WTC11 (cell line): ENCODE data around the gene CHST7. TPM values are rescaled to one million over a fixed set of nuclear protein-coding genes. Genes with fewer than 3 reads are reported as not detected.

ENCODE experiments used
- ATAC-seq: fragments of 200-7000 bp; cut with Tn5 transposase; 2 replicates; pipeline ENCODE4 v1.10.0; 2021; ENCODE audit warnings: mild to moderate bottlenecking, moderate library complexity
- CTCF ChIA-PET: fragments of 300-600 bp; sonication (Branson Sonifier 250); formaldehyde crosslinking; loops from one replicate; lab custom pipeline; 2021; ENCODE audit warnings: antibody characterized with exemption; lab: Charles Lee
- POLR2A ChIA-PET: fragments of 350-600 bp; sonication (Branson Sonifier 250); formaldehyde crosslinking; loops from one replicate; lab custom pipeline; 2021; ENCODE audit warnings: antibody characterized with exemption; lab: Charles Lee
- DNase-seq: peaks from one replicate; pipeline ENCODE4 v3.0.0; 2021; ENCODE audit warnings: low spot score
- H3K27ac Mint-ChIP-seq: 2 replicates; pipeline ENCODE4 v1.8.0; 2021; ENCODE audit warnings: mixed read lengths
- H3K27me3 Mint-ChIP-seq: 2 replicates; pipeline ENCODE4 v1.8.0; 2021; ENCODE audit warnings: low read depth, mild to moderate bottlenecking, moderate library complexity, mixed read lengths
- H3K36me3 Mint-ChIP-seq: 2 replicates; pipeline ENCODE4 v1.8.0; 2021; ENCODE audit warnings: mixed read lengths
- H3K4me1 Mint-ChIP-seq: 2 replicates; pipeline ENCODE4 v1.8.0; 2022; ENCODE audit warnings: mixed read lengths
- H3K4me3 Mint-ChIP-seq: 2 replicates; pipeline ENCODE4 v1.8.0; 2021; ENCODE audit warnings: mild to moderate bottlenecking, moderate library complexity, mixed read lengths
- H3K9me3 Mint-ChIP-seq: 2 replicates; pipeline ENCODE4 v1.8.0; 2021; ENCODE audit warnings: mixed read lengths
- EMX1 ChIP-seq: fragments of 250-450 bp; sonication (Bioruptor Pico); IDR thresholded peaks from 2 replicates; pipeline ENCODE4 v1.8.0; 2021; ENCODE audit warnings: mild to moderate bottlenecking
- FOXJ3 ChIP-seq: sonication (generic); formaldehyde crosslinking; IDR thresholded peaks from 2 replicates; pipeline ENCODE4 v1.9.0; 2021; ENCODE audit warnings: missing genetic modification reagents, mild to moderate bottlenecking, borderline replicate concordance
- FOXK1 ChIP-seq: sonication (generic); formaldehyde crosslinking; IDR thresholded peaks from 2 replicates; pipeline ENCODE4 v1.8.0; 2022; ENCODE audit warnings: mild to moderate bottlenecking, moderate library complexity, missing genetic modification reagents
- GABPB1 ChIP-seq: sonication (generic); formaldehyde crosslinking; IDR thresholded peaks from 2 replicates; pipeline ENCODE4 v1.8.1; 2023; ENCODE audit warnings: mild to moderate bottlenecking, missing genetic modification reagents
- GTF2I ChIP-seq: fragments of 250-450 bp; sonication (Bioruptor Pico); conservative IDR thresholded peaks from 2 replicates; pipeline ENCODE4 v1.4.0; 2021; ENCODE audit warnings: mild to moderate bottlenecking
- HMGXB4 ChIP-seq: sonication (generic); formaldehyde crosslinking; IDR thresholded peaks from 2 replicates; pipeline ENCODE4 v1.8.1; 2023; ENCODE audit warnings: mild to moderate bottlenecking, moderate library complexity, missing genetic modification reagents
- KAT7 ChIP-seq: sonication (generic); formaldehyde crosslinking; IDR thresholded peaks from 2 replicates; pipeline ENCODE4 v1.8.1; 2023; ENCODE audit warnings: missing genetic modification reagents, mild to moderate bottlenecking, borderline replicate concordance
- NFE2L1 ChIP-seq: sonication (generic); formaldehyde crosslinking; IDR thresholded peaks from 2 replicates; pipeline ENCODE4 v1.8.1; 2023; ENCODE audit warnings: missing genetic modification reagents
- NR2C2 ChIP-seq: sonication (generic); formaldehyde crosslinking; IDR thresholded peaks from 2 replicates; pipeline ENCODE4 v1.8.0; 2022; ENCODE audit warnings: mild to moderate bottlenecking, missing genetic modification reagents
- ZBTB21 ChIP-seq: sonication (generic); formaldehyde crosslinking; IDR thresholded peaks from 2 replicates; pipeline ENCODE4 v1.8.1; 2023; ENCODE audit warnings: mild to moderate bottlenecking, missing genetic modification reagents, borderline replicate concordance
- ZNF121 ChIP-seq: sonication (generic); formaldehyde crosslinking; IDR thresholded peaks from 2 replicates; pipeline ENCODE4 v1.8.0; 2023; ENCODE audit warnings: missing genetic modification reagents
- ZNF219 ChIP-seq: sonication (generic); formaldehyde crosslinking; IDR thresholded peaks from 2 replicates; pipeline ENCODE4 v1.8.0; 2023; ENCODE audit warnings: missing genetic modification reagents, mild to moderate bottlenecking, borderline replicate concordance
- ZNF263 ChIP-seq: sonication (generic); formaldehyde crosslinking; IDR thresholded peaks from 2 replicates; pipeline ENCODE4 v1.8.1; 2022; ENCODE audit warnings: low read depth, mild to moderate bottlenecking, moderate library complexity, missing genetic modification reagents
- total RNA-seq: library from RNA; stranded (reverse); gene quantifications from 3 replicates; pipeline ENCODE4 v1.2.3, GENCODE V29; 2021
- TF ChIP-seq, protein P1 (sequence below): fragments of 250-450 bp; sonication (Bioruptor Pico); IDR thresholded peaks from 2 replicates; pipeline ENCODE4 v1.9.0; 2021; ENCODE audit warnings: mild to moderate bottlenecking
- TF ChIP-seq, protein P2 (sequence below): fragments of 250-450 bp; sonication (Bioruptor Pico); IDR thresholded peaks from 2 replicates; pipeline ENCODE4 v1.9.0; 2021; ENCODE audit warnings: mild to moderate bottlenecking, borderline replicate concordance
- TF ChIP-seq, protein P3 (sequence below): sonication (generic); formaldehyde crosslinking; IDR thresholded peaks from 2 replicates; pipeline ENCODE4 v1.8.1; 2023; ENCODE audit warnings: mild to moderate bottlenecking, missing genetic modification reagents, moderate library complexity

Gene CHST7
- total RNA-seq, 1 experiment from 2014 or later, result 19.6 TPM

GRCh38 chrX:46554942-46555341 lies 18.6 kb upstream of the CHST7 start (continued):
- TF ChIP-seq, protein P1, sequence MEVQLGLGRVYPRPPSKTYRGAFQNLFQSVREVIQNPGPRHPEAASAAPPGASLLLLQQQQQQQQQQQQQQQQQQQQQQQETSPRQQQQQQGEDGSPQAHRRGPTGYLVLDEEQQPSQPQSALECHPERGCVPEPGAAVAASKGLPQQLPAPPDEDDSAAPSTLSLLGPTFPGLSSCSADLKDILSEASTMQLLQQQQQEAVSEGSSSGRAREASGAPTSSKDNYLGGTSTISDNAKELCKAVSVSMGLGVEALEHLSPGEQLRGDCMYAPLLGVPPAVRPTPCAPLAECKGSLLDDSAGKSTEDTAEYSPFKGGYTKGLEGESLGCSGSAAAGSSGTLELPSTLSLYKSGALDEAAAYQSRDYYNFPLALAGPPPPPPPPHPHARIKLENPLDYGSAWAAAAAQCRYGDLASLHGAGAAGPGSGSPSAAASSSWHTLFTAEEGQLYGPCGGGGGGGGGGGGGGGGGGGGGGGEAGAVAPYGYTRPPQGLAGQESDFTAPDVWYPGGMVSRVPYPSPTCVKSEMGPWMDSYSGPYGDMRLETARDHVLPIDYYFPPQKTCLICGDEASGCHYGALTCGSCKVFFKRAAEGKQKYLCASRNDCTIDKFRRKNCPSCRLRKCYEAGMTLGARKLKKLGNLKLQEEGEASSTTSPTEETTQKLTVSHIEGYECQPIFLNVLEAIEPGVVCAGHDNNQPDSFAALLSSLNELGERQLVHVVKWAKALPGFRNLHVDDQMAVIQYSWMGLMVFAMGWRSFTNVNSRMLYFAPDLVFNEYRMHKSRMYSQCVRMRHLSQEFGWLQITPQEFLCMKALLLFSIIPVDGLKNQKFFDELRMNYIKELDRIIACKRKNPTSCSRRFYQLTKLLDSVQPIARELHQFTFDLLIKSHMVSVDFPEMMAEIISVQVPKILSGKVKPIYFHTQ (CRISPR knock-in tag), result no peak
- no peak for TF ChIP-seq ZNF263
- no peak for TF ChIP-seq KAT7 (CRISPR knock-in tag)
- TF ChIP-seq, protein P2, sequence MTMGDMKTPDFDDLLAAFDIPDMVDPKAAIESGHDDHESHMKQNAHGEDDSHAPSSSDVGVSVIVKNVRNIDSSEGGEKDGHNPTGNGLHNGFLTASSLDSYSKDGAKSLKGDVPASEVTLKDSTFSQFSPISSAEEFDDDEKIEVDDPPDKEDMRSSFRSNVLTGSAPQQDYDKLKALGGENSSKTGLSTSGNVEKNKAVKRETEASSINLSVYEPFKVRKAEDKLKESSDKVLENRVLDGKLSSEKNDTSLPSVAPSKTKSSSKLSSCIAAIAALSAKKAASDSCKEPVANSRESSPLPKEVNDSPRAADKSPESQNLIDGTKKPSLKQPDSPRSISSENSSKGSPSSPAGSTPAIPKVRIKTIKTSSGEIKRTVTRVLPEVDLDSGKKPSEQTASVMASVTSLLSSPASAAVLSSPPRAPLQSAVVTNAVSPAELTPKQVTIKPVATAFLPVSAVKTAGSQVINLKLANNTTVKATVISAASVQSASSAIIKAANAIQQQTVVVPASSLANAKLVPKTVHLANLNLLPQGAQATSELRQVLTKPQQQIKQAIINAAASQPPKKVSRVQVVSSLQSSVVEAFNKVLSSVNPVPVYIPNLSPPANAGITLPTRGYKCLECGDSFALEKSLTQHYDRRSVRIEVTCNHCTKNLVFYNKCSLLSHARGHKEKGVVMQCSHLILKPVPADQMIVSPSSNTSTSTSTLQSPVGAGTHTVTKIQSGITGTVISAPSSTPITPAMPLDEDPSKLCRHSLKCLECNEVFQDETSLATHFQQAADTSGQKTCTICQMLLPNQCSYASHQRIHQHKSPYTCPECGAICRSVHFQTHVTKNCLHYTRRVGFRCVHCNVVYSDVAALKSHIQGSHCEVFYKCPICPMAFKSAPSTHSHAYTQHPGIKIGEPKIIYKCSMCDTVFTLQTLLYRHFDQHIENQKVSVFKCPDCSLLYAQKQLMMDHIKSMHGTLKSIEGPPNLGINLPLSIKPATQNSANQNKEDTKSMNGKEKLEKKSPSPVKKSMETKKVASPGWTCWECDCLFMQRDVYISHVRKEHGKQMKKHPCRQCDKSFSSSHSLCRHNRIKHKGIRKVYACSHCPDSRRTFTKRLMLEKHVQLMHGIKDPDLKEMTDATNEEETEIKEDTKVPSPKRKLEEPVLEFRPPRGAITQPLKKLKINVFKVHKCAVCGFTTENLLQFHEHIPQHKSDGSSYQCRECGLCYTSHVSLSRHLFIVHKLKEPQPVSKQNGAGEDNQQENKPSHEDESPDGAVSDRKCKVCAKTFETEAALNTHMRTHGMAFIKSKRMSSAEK (CRISPR knock-in tag), result no peak
- TF ChIP-seq ZNF121 (CRISPR knock-in tag), result no peak
- TF ChIP-seq EMX1 (CRISPR knock-in tag), result no peak
- TF ChIP-seq ZBTB21 (CRISPR knock-in tag), result no peak
- TF ChIP-seq, protein P3, sequence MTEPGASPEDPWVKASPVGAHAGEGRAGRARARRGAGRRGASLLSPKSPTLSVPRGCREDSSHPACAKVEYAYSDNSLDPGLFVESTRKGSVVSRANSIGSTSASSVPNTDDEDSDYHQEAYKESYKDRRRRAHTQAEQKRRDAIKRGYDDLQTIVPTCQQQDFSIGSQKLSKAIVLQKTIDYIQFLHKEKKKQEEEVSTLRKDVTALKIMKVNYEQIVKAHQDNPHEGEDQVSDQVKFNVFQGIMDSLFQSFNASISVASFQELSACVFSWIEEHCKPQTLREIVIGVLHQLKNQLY (CRISPR knock-in tag), result no peak
- TF ChIP-seq NFE2L1 (CRISPR knock-in tag), result no peak
- no peak for TF ChIP-seq HMGXB4 (CRISPR knock-in tag)
- no peak for TF ChIP-seq FOXJ3 (CRISPR knock-in tag)
- no peak for TF ChIP-seq NR2C2

- ATAC-seq (no peak), DNase-seq (no peak)
- Mint-ChIP-seq H3K9me3 (no peaks in the 10 kb centered on the region), H3K4me3 (no peak overlapping the region), H3K4me1 (peaks cover 15% of the 10 kb centered on the region), H3K27ac (no peak overlapping the region), H3K36me3 (peaks cover 7% of the 10 kb centered on the region)
- POLR2A ChIA-PET, result no interaction called here
- CTCF ChIA-PET, result no interaction called here
- TF ChIP-seq ZNF219 (CRISPR knock-in tag) (no peak), GABPB1 (no peak), GTF2I (no peak), FOXK1 (no peak)
- TF ChIP-seq, all 79 proteins: peak for 0
- H3K27me3 Mint-ChIP-seq, result no peaks in the 10 kb centered on the region
Measured at GRCh38 chrX:46559062-46559461, 14.5 kb upstream of the CHST7 start.
